DND-41 (cell line): Measurements from ENCODE around the gene HAAO.

Experiments
- ATAC-seq: fragments of 200-7000 bp; cut with Tn5 transposase; 3 replicates; pipeline ENCODE4 v1.9.1; 2021; ENCODE audit warnings: low read depth; ENCODE audit not compliant: insufficient read depth
- DNase-seq: peaks from one replicate; pipeline ENCODE4 v3.0.0-alpha.2; 2020
- H2AFZ ChIP-seq: 2 replicates; pipeline ENCODE4 v1.6.0; 2012; ENCODE audit warnings: low read depth, low read length
- H3K27ac ChIP-seq: 2 replicates; pipeline ENCODE4 v1.5.1; 2012; ENCODE audit warnings: low read length, inconsistent platforms
- H3K27me3 ChIP-seq: fragments of 200-600 bp; sonication (generic); 2 replicates; pipeline ENCODE4 v1.6.0; 2012; ENCODE audit warnings: low read length, mild to moderate bottlenecking, inconsistent platforms; ENCODE audit not compliant: insufficient read depth, poor library complexity
- H3K36me3 ChIP-seq: 2 replicates; pipeline ENCODE4 v1.5.1; 2012; ENCODE audit warnings: low read length, inconsistent platforms; ENCODE audit not compliant: insufficient read depth
- H3K4me1 ChIP-seq: 2 replicates; pipeline ENCODE4 v1.5.1; 2012; ENCODE audit warnings: mild to moderate bottlenecking, low read length; ENCODE audit not compliant: insufficient read depth
- H3K4me2 ChIP-seq: 2 replicates; pipeline ENCODE4 v1.6.0; 2012; ENCODE audit warnings: mild to moderate bottlenecking, moderate library complexity, low read length, inconsistent platforms; ENCODE audit not compliant: insufficient read depth
- H3K4me3 ChIP-seq, 2 experiments: fragments of 200-600 bp in 1 of 2; shearing (Covaris generic) in 1 of 2; 2 replicates each; pipeline ENCODE4 v1.5.1; 2012 to 2016; ENCODE audit warnings: inconsistent platforms in 2 of 2, low read length in 2 of 2, mild to moderate bottlenecking in 2 of 2, low read depth in 1 of 2, moderate library complexity in 1 of 2
- H3K79me2 ChIP-seq: 2 replicates; pipeline ENCODE4 v1.6.0; 2012; ENCODE audit warnings: low read length, inconsistent platforms; ENCODE audit not compliant: insufficient read depth
- H3K9ac ChIP-seq: 2 replicates; pipeline ENCODE4 v1.6.0; 2012; ENCODE audit warnings: low read depth, mild to moderate bottlenecking, inconsistent platforms, low read length, moderate library complexity
- H3K9me3 ChIP-seq: 2 replicates; pipeline ENCODE4 v1.5.1; 2012; ENCODE audit warnings: low read length, moderate library complexity, mild to moderate bottlenecking, inconsistent platforms; ENCODE audit not compliant: insufficient read depth, severe bottlenecking
- H4K20me1 ChIP-seq: 2 replicates; pipeline ENCODE4 v1.6.0; 2012; ENCODE audit warnings: low read length; ENCODE audit not compliant: insufficient read depth
- EZH2 ChIP-seq: IDR thresholded peaks from 3 replicates; pipeline ENCODE4 v1.6.1; 2012; ENCODE audit warnings: borderline replicate concordance, low read depth, mild to moderate bottlenecking, moderate library complexity, low read length, inconsistent platforms; ENCODE audit not compliant: severe bottlenecking
- TF ChIP-seq, protein P1 (sequence below): IDR thresholded peaks from 2 replicates; pipeline ENCODE4 v1.5.1; 2012; ENCODE audit warnings: borderline replicate concordance, low read length, moderate library complexity, mild to moderate bottlenecking; ENCODE audit not compliant: poor library complexity, severe bottlenecking; ENCODE audit errors: extremely low read depth

The HAAO gene

DNA sequence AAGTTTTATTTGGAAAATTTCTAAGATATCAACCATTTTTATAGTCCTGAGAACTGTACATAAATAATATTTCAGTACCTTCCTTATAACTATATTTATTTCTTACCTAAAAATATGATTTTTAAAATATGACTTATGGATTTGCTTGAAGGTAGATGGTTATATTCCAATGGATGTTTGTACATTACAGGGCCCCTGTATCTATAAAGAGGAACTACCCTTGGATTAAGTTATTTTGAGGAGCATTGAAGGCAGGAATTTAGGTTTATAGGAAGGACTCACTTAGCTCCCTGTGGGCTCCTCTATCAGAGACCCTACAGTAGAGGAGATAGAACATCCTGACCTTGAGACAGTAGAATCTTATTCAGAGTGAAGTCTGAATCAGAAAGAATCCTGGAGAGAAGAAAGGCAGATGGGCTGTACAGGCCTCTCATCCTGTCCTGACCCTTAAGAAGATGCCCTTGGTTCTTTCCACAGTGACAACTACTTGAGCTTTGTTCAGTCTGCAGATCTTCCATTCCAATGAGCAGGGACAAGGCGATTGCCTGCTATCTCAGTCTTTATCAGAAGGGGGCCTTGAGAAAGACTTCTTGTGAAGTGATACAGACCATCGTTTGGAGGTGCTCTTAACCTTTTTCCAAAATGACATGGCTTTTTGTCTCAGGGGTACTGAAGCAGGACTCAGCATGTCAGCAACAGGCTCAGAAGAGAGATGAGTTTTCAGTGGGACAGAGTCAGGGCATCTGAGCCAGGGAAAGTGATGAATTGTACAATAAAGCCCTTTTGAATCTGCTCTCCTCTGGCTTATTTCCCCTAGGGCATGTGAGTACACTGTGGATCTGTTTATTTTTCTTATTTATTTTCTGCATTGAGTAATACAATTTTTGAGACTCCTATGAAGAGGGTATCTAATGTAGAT is 49.4 kb downstream of the HAAO start:
- H2AFZ ChIP-seq = no peak overlapping the region
- H3K4me2 ChIP-seq = no peak overlapping the region
- H3K27me3 ChIP-seq = no peaks in the 10 kb centered on the region
- H3K27ac ChIP-seq = no peak overlapping the region
- H3K36me3 ChIP-seq = peaks cover 20% of the 10 kb centered on the region
- peaks cover 9% of the 10 kb centered on the region for H3K9me3 ChIP-seq
- H4K20me1 ChIP-seq = no peaks in the 10 kb centered on the region
- TF ChIP-seq, protein P1, sequence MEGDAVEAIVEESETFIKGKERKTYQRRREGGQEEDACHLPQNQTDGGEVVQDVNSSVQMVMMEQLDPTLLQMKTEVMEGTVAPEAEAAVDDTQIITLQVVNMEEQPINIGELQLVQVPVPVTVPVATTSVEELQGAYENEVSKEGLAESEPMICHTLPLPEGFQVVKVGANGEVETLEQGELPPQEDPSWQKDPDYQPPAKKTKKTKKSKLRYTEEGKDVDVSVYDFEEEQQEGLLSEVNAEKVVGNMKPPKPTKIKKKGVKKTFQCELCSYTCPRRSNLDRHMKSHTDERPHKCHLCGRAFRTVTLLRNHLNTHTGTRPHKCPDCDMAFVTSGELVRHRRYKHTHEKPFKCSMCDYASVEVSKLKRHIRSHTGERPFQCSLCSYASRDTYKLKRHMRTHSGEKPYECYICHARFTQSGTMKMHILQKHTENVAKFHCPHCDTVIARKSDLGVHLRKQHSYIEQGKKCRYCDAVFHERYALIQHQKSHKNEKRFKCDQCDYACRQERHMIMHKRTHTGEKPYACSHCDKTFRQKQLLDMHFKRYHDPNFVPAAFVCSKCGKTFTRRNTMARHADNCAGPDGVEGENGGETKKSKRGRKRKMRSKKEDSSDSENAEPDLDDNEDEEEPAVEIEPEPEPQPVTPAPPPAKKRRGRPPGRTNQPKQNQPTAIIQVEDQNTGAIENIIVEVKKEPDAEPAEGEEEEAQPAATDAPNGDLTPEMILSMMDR = no peak
- TF ChIP-seq EZH2 = no peak
- no peaks in the 10 kb centered on the region for H3K79me2 ChIP-seq
- no peak overlapping the region for H3K9ac ChIP-seq
- ATAC-seq = no peak
- no peak for DNase-seq
- no peaks in the 10 kb centered on the region for H3K4me1 ChIP-seq
- no peak overlapping the region for H3K4me3 ChIP-seq

DNA sequence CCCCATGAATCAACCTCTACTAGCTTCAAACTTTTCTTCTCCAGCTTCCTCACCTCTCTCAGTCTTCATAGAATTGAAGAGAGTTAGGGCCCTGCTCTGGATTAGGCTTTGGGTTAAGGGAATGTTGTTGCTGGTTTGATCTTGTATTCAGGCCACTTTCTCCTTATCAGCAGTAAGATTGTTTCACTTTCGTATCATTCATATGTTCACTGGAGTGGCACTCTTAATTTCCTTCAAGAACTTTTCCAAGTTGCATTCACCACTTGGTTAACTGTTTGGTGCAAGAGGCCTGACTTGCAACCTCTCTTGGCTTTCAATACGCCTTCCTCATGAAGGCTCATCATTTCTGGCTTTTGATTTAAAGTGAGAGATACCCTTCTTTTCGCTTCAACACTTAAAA is 51.2 kb downstream of the HAAO start:
- ATAC-seq = no peak
- H3K36me3 ChIP-seq = peaks cover 32% of the 10 kb centered on the region
- DNase-seq = no peak

DNA sequence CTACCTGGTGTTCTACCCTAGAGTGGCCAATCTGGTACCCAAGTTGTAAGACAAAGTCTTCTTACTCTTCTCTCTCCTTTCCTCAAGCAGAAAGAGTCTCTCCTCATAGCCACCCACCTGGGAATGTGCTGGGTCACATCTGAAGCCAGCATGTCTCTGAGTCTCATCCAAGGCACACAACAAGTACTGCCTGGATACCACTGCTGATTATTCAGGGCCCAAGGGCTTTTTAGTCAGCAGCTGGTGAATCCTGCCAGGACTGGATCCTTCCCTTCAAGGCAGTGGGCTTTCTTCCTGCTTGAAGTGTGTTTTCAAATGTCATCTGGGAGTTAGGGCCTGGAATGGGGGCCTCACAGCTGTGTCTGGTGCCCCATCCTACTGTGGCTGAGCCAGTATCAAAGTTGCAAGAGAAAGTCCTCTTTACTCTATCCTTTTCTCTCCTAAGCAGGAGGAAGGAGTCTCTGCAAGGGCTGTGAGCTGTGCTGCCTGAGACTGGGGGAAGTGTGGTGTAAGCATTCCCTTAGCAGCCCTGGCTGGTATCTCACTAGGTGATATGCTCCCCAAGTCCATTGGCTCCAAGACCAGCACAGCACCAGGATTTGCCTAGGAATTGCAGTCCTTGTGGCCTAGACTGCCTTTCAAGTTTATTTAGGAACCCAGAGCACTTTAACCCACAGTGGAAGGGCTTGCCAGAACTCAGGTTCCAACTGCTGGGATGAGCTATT is 55.6 kb downstream of the HAAO start:
- H3K36me3 ChIP-seq = peaks cover 30% of the 10 kb centered on the region
- H3K4me3 ChIP-seq = no peak overlapping the region
- no peaks in the 10 kb centered on the region for H3K27me3 ChIP-seq
- H3K79me2 ChIP-seq = no peaks in the 10 kb centered on the region
- no peak overlapping the region for H2AFZ ChIP-seq
- no peak overlapping the region for H3K27ac ChIP-seq
- H3K9me3 ChIP-seq = peaks cover 30% of the 10 kb centered on the region
- no peak for DNase-seq
- H3K4me2 ChIP-seq = no peak overlapping the region
- no peak for TF ChIP-seq EZH2
- TF ChIP-seq, protein P1 = no peak
- ATAC-seq = no peak
- H3K9ac ChIP-seq = no peak overlapping the region
- no peaks in the 10 kb centered on the region for H4K20me1 ChIP-seq
- H3K4me1 ChIP-seq = no peaks in the 10 kb centered on the region

More for the DNA sequence above, 51.2 kb downstream of the HAAO start:
- TF ChIP-seq, protein P1 = no peak
- no peak for TF ChIP-seq EZH2
- no peak overlapping the region for H3K4me2 ChIP-seq
- H3K27me3 ChIP-seq = no peaks in the 10 kb centered on the region
- H2AFZ ChIP-seq = no peak overlapping the region
- H3K27ac ChIP-seq = no peak overlapping the region
- no peaks in the 10 kb centered on the region for H4K20me1 ChIP-seq
- H3K4me3 ChIP-seq = no peak overlapping the region
- H3K79me2 ChIP-seq = no peaks in the 10 kb centered on the region
- H3K9ac ChIP-seq = no peak overlapping the region
- peaks cover 16% of the 10 kb centered on the region for H3K9me3 ChIP-seq
- no peaks in the 10 kb centered on the region for H3K4me1 ChIP-seq
